Measurements from ENCODE around the gene PPP1R14C.

Gene PPP1R14C

DNA sequence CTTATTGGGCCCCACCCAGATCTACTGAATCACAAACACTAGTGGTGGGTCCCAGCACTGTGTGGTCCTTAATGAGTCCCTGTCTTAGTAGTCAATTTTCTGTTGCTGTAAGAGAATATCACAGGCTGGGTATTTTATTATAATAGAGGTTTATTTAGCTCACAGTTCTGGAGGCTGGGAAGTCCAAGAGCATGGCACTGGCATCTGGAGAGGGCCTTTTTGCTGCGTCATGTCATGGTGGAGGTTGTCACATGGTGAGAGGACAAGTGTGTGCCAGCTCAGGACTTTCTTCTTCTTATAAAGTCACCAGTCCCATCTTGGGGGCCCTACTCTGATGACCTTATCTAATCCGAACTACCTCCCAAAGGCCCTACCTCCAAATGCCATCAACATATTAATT is 105.0 kb downstream of the PPP1R14C start:
- Histone ChIP-seq H3K18ac (ENCODE audit: low read depth in 1 of 2, low read length in 2 of 2) (no peak overlapping the region), H2BK5ac (ENCODE audit: low read depth, low read length, poor library complexity, severe bottlenecking) (no peak overlapping the region), H3K4me3 (ENCODE audit: insufficient read depth in 1 of 2, low read depth in 1 of 2, low read length in 2 of 2) (no peak overlapping the region), H3K4ac (ENCODE audit: low read depth in 1 of 2, low read length in 2 of 2) (no peak overlapping the region), H2AK5ac (ENCODE audit: low read length, severe bottlenecking) (no peak overlapping the region), H3K79me1 (replicated peaks; ENCODE audit: low read length, poor library complexity, severe bottlenecking) (no peaks in the 10 kb centered on the region), H2AFZ (ENCODE audit: low read depth, low read length) (no peak overlapping the region), H4K91ac (ENCODE audit: low read length) (no peak overlapping the region), H3K4me2 (ENCODE audit: low read length, poor library complexity, severe bottlenecking) (no peak overlapping the region), H3K27me3 (ENCODE audit: control insufficient read depth in 1 of 2, insufficient read depth in 1 of 2, low read length in 2 of 2) (no peaks in the 10 kb centered on the region), H3K36me3 (ENCODE audit: control insufficient read depth in 1 of 2, insufficient read depth in 2 of 2, low read depth in 1 of 2, low read length in 2 of 2) (no peaks in the 10 kb centered on the region), H2BK120ac (ENCODE audit: low read depth, low read length) (no peak overlapping the region), H2BK12ac (ENCODE audit: low read length in 2 of 2) (no peak overlapping the region), H3K9me3 (ENCODE audit: control insufficient read depth, low read length) (peaks cover 12% of the 10 kb centered on the region), H3K4me1 (ENCODE audit: control insufficient read depth, insufficient read depth, low read depth, low read length) (peaks cover 5% of the 10 kb centered on the region), H3K27ac (ENCODE audit: low read length, poor library complexity, severe bottlenecking) (no peak overlapping the region), H3K9ac (ENCODE audit: low read length) (no peak overlapping the region), H3K23ac (ENCODE audit: low read length in 2 of 2) (no peak overlapping the region), H2BK15ac (ENCODE audit: low read depth, poor library complexity, severe bottlenecking) (no peak overlapping the region), H3K14ac (ENCODE audit: low read length in 2 of 2) (no peak overlapping the region), H4K8ac (ENCODE audit: low read length) (no peak overlapping the region)
- 95% methylated on average over 2 of the region's 2 CpGs for WGBS
- DNase-seq, result no peak

DNA sequence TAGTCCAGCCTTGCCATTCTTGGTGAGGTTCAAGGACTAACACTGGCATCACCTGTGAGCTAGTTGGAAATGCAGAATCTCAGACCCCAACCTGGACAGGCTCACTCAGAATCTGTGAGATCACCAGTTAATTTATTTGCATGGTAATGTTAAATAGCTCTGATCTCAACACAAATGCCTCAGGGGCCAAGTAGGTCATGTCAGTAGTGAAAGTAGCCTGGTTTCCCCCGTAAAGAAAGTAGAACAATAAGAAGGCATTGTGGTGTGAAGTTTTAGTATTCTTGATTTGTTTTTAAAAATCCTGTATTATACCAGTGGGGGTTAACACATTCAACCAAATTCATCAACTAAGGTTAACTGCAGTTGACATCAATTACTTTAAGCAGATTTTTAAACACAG is 105.5 kb downstream of the PPP1R14C start:
- no CpG with 5 or more reads among the region's 1 CpG for WGBS
- H3K4me3 ChIP-seq (ENCODE audit: insufficient read depth in 1 of 2, low read depth in 1 of 2, low read length in 2 of 2), result no peak overlapping the region
- H3K36me3 ChIP-seq (ENCODE audit: control insufficient read depth in 1 of 2, insufficient read depth in 2 of 2, low read depth in 1 of 2, low read length in 2 of 2), result no peaks in the 10 kb centered on the region
- no peak for DNase-seq
- no peak overlapping the region for H2BK120ac ChIP-seq (ENCODE audit: low read depth, low read length)
- peaks cover 5% of the 10 kb centered on the region for H3K4me1 ChIP-seq (ENCODE audit: control insufficient read depth, insufficient read depth, low read depth, low read length)
- no peak overlapping the region for H4K8ac ChIP-seq (ENCODE audit: low read length)
- H3K4ac ChIP-seq (ENCODE audit: low read depth in 1 of 2, low read length in 2 of 2), result no peak overlapping the region
- H3K18ac ChIP-seq (ENCODE audit: low read depth in 1 of 2, low read length in 2 of 2), result no peak overlapping the region
- no peak overlapping the region for H2BK5ac ChIP-seq (ENCODE audit: low read depth, low read length, poor library complexity, severe bottlenecking)
- no peak overlapping the region for H2BK12ac ChIP-seq (ENCODE audit: low read length in 2 of 2)
- no peak overlapping the region for H3K4me2 ChIP-seq (ENCODE audit: low read length, poor library complexity, severe bottlenecking)
- H3K79me1 ChIP-seq (replicated peaks; ENCODE audit: low read length, poor library complexity, severe bottlenecking), result no peaks in the 10 kb centered on the region
- H3K23ac ChIP-seq (ENCODE audit: low read length in 2 of 2), result no peak overlapping the region
- H3K14ac ChIP-seq (ENCODE audit: low read length in 2 of 2), result no peak overlapping the region
- H2AK5ac ChIP-seq (ENCODE audit: low read length, severe bottlenecking), result no peak overlapping the region
- no peak overlapping the region for H3K9ac ChIP-seq (ENCODE audit: low read length)
- no peaks in the 10 kb centered on the region for H3K27me3 ChIP-seq (ENCODE audit: control insufficient read depth in 1 of 2, insufficient read depth in 1 of 2, low read length in 2 of 2)
- H2BK15ac ChIP-seq (ENCODE audit: low read depth, poor library complexity, severe bottlenecking), result no peak overlapping the region
- no peak overlapping the region for H2AFZ ChIP-seq (ENCODE audit: low read depth, low read length)
- H3K27ac ChIP-seq (ENCODE audit: low read length, poor library complexity, severe bottlenecking), result no peak overlapping the region
- H4K91ac ChIP-seq (ENCODE audit: low read length), result no peak overlapping the region
- H3K9me3 ChIP-seq (ENCODE audit: control insufficient read depth, low read length), result peaks cover 12% of the 10 kb centered on the region

DNA sequence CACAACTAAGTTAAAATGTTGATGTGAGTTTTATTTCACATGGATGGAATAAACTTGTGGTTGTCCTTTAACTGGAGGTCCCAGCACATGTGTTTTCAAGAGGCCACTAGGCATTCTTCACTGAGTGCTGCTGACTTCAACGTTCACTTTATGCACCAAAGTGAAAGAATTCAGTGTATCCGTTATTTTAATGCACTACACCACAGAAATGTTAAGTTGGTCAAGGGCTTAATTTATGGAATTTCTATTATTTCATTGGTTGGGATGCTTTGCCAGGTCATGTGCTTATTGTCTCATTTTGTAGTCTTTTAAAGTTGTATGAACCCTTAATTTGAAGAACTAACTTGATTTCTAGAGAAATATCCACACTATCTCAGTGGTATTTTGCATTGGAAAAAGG is 106.4 kb downstream of the PPP1R14C start:
- WGBS, result 80% methylated on average over 1 of the region's 2 CpGs
- no peak overlapping the region for H3K4ac ChIP-seq (ENCODE audit: low read depth in 1 of 2, low read length in 2 of 2)
- H3K23ac ChIP-seq (ENCODE audit: low read length in 2 of 2), result no peak overlapping the region
- no peak overlapping the region for H2BK5ac ChIP-seq (ENCODE audit: low read depth, low read length, poor library complexity, severe bottlenecking)
- H3K14ac ChIP-seq (ENCODE audit: low read length in 2 of 2), result no peak overlapping the region
- no peaks in the 10 kb centered on the region for H3K79me1 ChIP-seq (replicated peaks; ENCODE audit: low read length, poor library complexity, severe bottlenecking)
- H3K9me3 ChIP-seq (ENCODE audit: control insufficient read depth, low read length), result peaks cover 12% of the 10 kb centered on the region
- H3K18ac ChIP-seq (ENCODE audit: low read depth in 1 of 2, low read length in 2 of 2), result no peak overlapping the region
- no peak overlapping the region for H3K27ac ChIP-seq (ENCODE audit: low read length, poor library complexity, severe bottlenecking)
- H2AK5ac ChIP-seq (ENCODE audit: low read length, severe bottlenecking), result no peak overlapping the region
- no peak overlapping the region for H2BK120ac ChIP-seq (ENCODE audit: low read depth, low read length)
- H3K9ac ChIP-seq (ENCODE audit: low read length), result no peak overlapping the region
- H4K8ac ChIP-seq (ENCODE audit: low read length), result no peak overlapping the region
- peaks cover 5% of the 10 kb centered on the region for H3K4me1 ChIP-seq (ENCODE audit: control insufficient read depth, insufficient read depth, low read depth, low read length)
- no peak overlapping the region for H3K4me3 ChIP-seq (ENCODE audit: insufficient read depth in 1 of 2, low read depth in 1 of 2, low read length in 2 of 2)
- no peak overlapping the region for H3K4me2 ChIP-seq (ENCODE audit: low read length, poor library complexity, severe bottlenecking)
- H2BK15ac ChIP-seq (ENCODE audit: low read depth, poor library complexity, severe bottlenecking), result no peak overlapping the region
- H3K36me3 ChIP-seq (ENCODE audit: control insufficient read depth in 1 of 2, insufficient read depth in 2 of 2, low read depth in 1 of 2, low read length in 2 of 2), result no peaks in the 10 kb centered on the region
- no peak overlapping the region for H4K91ac ChIP-seq (ENCODE audit: low read length)
- no peak overlapping the region for H2BK12ac ChIP-seq (ENCODE audit: low read length in 2 of 2)
- peak; percentile 22 for DNase-seq
- peaks cover 0 to 6% of the 10 kb centered on the region in 2 experiments for H3K27me3 ChIP-seq (ENCODE audit: control insufficient read depth in 1 of 2, insufficient read depth in 1 of 2, low read length in 2 of 2)
- H2AFZ ChIP-seq (ENCODE audit: low read depth, low read length), result no peak overlapping the region

DNA sequence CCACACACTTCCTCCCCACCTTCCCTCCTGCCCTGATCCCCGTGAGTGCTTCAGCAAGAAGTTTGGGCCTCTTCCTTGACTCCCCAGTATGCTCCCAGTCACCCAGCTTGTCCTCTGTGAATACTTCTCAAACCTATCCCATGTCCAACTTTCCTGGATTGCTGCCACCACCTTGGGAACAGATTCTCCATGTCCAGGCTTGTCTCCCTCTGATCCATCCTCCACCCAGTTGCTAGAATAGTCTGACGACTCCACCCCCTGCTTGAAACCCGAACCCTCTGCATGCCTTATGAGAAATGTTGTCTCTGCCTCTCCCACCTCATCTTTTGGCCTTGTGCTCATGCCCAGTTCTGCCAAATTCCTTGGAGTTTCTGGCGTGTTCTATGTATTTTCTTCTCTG is 108.0 kb downstream of the PPP1R14C start:
- H2BK12ac ChIP-seq (ENCODE audit: low read length in 2 of 2), result no peak overlapping the region
- H2AFZ ChIP-seq (ENCODE audit: low read depth, low read length), result no peak overlapping the region
- H3K27ac ChIP-seq (ENCODE audit: low read length, poor library complexity, severe bottlenecking), result no peak overlapping the region
- no peaks in the 10 kb centered on the region for H3K79me1 ChIP-seq (replicated peaks; ENCODE audit: low read length, poor library complexity, severe bottlenecking)
- H3K18ac ChIP-seq (ENCODE audit: low read depth in 1 of 2, low read length in 2 of 2), result no peak overlapping the region
- WGBS, result 55% methylated on average over 4 of the region's 4 CpGs
- H3K23ac ChIP-seq (ENCODE audit: low read length in 2 of 2), result no peak overlapping the region
- H3K27me3 ChIP-seq (ENCODE audit: control insufficient read depth in 1 of 2, insufficient read depth in 1 of 2, low read length in 2 of 2), result peaks cover 0 to 8% of the 10 kb centered on the region in 2 experiments
- no peak overlapping the region for H3K4me2 ChIP-seq (ENCODE audit: low read length, poor library complexity, severe bottlenecking)
- H2BK15ac ChIP-seq (ENCODE audit: low read depth, poor library complexity, severe bottlenecking), result no peak overlapping the region
- no peak overlapping the region for H2AK5ac ChIP-seq (ENCODE audit: low read length, severe bottlenecking)
- no peak overlapping the region for H4K91ac ChIP-seq (ENCODE audit: low read length)
- DNase-seq, result no peak
- H3K9me3 ChIP-seq (ENCODE audit: control insufficient read depth, low read length), result peaks cover 12% of the 10 kb centered on the region
- H3K14ac ChIP-seq (ENCODE audit: low read length in 2 of 2), result no peak overlapping the region
- H3K4ac ChIP-seq (ENCODE audit: low read depth in 1 of 2, low read length in 2 of 2), result no peak overlapping the region
- no peak overlapping the region for H3K4me3 ChIP-seq (ENCODE audit: insufficient read depth in 1 of 2, low read depth in 1 of 2, low read length in 2 of 2)
- H2BK5ac ChIP-seq (ENCODE audit: low read depth, low read length, poor library complexity, severe bottlenecking), result no peak overlapping the region
- peaks cover 5% of the 10 kb centered on the region for H3K4me1 ChIP-seq (ENCODE audit: control insufficient read depth, insufficient read depth, low read depth, low read length)
- no peak overlapping the region for H3K9ac ChIP-seq (ENCODE audit: low read length)
- no peaks in the 10 kb centered on the region for H3K36me3 ChIP-seq (ENCODE audit: control insufficient read depth in 1 of 2, insufficient read depth in 2 of 2, low read depth in 1 of 2, low read length in 2 of 2)
- H4K8ac ChIP-seq (ENCODE audit: low read length), result no peak overlapping the region
- no peak overlapping the region for H2BK120ac ChIP-seq (ENCODE audit: low read depth, low read length)
